HL-60 (cell line): ENCODE results near the gene DCTPP1.

Source experiments
- GABPA ChIP-seq: IDR thresholded peaks from 2 replicates; pipeline ENCODE4 v1.6.1; 2012; ENCODE audit warnings: low read depth
- POLR2AphosphoS5 ChIP-seq: IDR thresholded peaks from 2 replicates; pipeline ENCODE4 v1.6.1; 2012; ENCODE audit warnings: low read depth
- SPI1 ChIP-seq: IDR thresholded peaks from 2 replicates; pipeline ENCODE4 v1.6.1; 2012; ENCODE audit warnings: low read depth, mild to moderate bottlenecking, borderline replicate concordance
- TF ChIP-seq, protein P1 (sequence below): IDR thresholded peaks from one replicate; pipeline ENCODE4 v1.5.1; 2011; ENCODE audit warnings: low read length, control low read depth, inconsistent platforms; ENCODE audit not compliant: insufficient read depth
- TF ChIP-seq, protein P2 (sequence below): IDR thresholded peaks from 2 replicates; pipeline ENCODE4 v1.6.1; 2012; ENCODE audit warnings: low read depth; ENCODE audit not compliant: insufficient replicate concordance

DNA sequence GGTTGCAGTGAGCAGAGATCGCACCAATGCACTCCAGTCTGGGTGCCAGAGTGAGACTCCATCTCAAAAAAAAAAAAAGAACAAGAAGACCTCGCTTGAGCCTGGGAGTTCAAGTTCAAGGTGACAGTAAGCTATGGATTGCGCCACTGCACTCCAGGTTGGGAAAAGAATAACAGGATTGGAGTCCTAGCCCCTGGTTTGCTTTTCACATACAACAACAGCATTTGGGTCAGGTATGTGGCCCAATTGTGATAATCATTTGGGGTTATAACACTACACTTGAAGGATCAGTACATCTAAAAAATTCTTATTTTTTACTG, 19.2 kb upstream of the DCTPP1 start:
- TF ChIP-seq, protein P1, sequence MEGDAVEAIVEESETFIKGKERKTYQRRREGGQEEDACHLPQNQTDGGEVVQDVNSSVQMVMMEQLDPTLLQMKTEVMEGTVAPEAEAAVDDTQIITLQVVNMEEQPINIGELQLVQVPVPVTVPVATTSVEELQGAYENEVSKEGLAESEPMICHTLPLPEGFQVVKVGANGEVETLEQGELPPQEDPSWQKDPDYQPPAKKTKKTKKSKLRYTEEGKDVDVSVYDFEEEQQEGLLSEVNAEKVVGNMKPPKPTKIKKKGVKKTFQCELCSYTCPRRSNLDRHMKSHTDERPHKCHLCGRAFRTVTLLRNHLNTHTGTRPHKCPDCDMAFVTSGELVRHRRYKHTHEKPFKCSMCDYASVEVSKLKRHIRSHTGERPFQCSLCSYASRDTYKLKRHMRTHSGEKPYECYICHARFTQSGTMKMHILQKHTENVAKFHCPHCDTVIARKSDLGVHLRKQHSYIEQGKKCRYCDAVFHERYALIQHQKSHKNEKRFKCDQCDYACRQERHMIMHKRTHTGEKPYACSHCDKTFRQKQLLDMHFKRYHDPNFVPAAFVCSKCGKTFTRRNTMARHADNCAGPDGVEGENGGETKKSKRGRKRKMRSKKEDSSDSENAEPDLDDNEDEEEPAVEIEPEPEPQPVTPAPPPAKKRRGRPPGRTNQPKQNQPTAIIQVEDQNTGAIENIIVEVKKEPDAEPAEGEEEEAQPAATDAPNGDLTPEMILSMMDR, result no peak
- TF ChIP-seq POLR2AphosphoS5, result no peak
- no peak for TF ChIP-seq GABPA
- TF ChIP-seq, protein P2, sequence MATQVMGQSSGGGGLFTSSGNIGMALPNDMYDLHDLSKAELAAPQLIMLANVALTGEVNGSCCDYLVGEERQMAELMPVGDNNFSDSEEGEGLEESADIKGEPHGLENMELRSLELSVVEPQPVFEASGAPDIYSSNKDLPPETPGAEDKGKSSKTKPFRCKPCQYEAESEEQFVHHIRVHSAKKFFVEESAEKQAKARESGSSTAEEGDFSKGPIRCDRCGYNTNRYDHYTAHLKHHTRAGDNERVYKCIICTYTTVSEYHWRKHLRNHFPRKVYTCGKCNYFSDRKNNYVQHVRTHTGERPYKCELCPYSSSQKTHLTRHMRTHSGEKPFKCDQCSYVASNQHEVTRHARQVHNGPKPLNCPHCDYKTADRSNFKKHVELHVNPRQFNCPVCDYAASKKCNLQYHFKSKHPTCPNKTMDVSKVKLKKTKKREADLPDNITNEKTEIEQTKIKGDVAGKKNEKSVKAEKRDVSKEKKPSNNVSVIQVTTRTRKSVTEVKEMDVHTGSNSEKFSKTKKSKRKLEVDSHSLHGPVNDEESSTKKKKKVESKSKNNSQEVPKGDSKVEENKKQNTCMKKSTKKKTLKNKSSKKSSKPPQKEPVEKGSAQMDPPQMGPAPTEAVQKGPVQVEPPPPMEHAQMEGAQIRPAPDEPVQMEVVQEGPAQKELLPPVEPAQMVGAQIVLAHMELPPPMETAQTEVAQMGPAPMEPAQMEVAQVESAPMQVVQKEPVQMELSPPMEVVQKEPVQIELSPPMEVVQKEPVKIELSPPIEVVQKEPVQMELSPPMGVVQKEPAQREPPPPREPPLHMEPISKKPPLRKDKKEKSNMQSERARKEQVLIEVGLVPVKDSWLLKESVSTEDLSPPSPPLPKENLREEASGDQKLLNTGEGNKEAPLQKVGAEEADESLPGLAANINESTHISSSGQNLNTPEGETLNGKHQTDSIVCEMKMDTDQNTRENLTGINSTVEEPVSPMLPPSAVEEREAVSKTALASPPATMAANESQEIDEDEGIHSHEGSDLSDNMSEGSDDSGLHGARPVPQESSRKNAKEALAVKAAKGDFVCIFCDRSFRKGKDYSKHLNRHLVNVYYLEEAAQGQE, result no peak
- no peak for TF ChIP-seq SPI1
